ENCODE results near the gene CDH16. TPM values are rescaled to one million over a fixed set of nuclear protein-coding genes. Genes with fewer than 3 reads are reported as not detected.

The CDH16 gene
- polyA plus RNA-seq, 1 experiment: not detected

GRCh38 chr16:66934138-66934838 lies 15.6 kb upstream of the CDH16 start, which contains the start of gene CIAO2B:
Gene CIAO2B, minus strand, starts transcription at chr16:66934402. Its CDS starts 38 bp downstream, at chr16:66934364.
- ChIA-PET CTCF (no interaction called here), POLR2A (interaction anchor here (0.8 to 1.6 kb wide), 3 partner anchors 14 to 39 kb away, joined by 3 to 4 read pairs (median 4); no protein-coding TSS in a partner anchor)
- TF ChIP-seq, protein P1, sequence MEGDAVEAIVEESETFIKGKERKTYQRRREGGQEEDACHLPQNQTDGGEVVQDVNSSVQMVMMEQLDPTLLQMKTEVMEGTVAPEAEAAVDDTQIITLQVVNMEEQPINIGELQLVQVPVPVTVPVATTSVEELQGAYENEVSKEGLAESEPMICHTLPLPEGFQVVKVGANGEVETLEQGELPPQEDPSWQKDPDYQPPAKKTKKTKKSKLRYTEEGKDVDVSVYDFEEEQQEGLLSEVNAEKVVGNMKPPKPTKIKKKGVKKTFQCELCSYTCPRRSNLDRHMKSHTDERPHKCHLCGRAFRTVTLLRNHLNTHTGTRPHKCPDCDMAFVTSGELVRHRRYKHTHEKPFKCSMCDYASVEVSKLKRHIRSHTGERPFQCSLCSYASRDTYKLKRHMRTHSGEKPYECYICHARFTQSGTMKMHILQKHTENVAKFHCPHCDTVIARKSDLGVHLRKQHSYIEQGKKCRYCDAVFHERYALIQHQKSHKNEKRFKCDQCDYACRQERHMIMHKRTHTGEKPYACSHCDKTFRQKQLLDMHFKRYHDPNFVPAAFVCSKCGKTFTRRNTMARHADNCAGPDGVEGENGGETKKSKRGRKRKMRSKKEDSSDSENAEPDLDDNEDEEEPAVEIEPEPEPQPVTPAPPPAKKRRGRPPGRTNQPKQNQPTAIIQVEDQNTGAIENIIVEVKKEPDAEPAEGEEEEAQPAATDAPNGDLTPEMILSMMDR (IDR thresholded peaks at IDR 0.05; ENCODE audit: low read depth, low read length): no peak
- peak; percentile 43 for DNase-seq (ENCODE audit: low read depth, low spot score)
- Histone ChIP-seq H3K4me3 (ENCODE audit: low read depth, low read length) (peak within 1 kb of the TSS; percentile 96), H3K27ac (ENCODE audit: low read depth, low read length) (peak within 1 kb of the TSS; percentile 70), H3K9me3 (ENCODE audit: control insufficient read depth, insufficient read depth, low read length) (no peaks in the 10 kb centered on the region; the same call in 1 of the 2 replicates), H3K27me3 (ENCODE audit: control insufficient read depth, insufficient read depth, low read length) (no peaks in the 10 kb centered on the region)

GRCh38 chr16:66933776-66934137 lies 15.1 kb upstream of the CDH16 start:
- ChIA-PET POLR2A (interaction anchor here (0.8 to 1.6 kb wide), 3 partner anchors 14 to 38 kb away, joined by 3 to 4 read pairs (median 4); no protein-coding TSS in a partner anchor), CTCF (interaction anchor here (1.0 to 1.2 kb wide), 2 partner anchors 38 to 39 kb away, joined by 3 to 5 read pairs; no protein-coding TSS in a partner anchor)
- Histone ChIP-seq H3K27ac (ENCODE audit: low read depth, low read length) (peak overlapping the region; percentile 70), H3K27me3 (ENCODE audit: control insufficient read depth, insufficient read depth, low read length) (no peaks in the 10 kb centered on the region), H3K9me3 (ENCODE audit: control insufficient read depth, insufficient read depth, low read length) (no peaks in the 10 kb centered on the region; the same call in 1 of the 2 replicates), H3K4me3 (ENCODE audit: low read depth, low read length) (peak overlapping the region; percentile 96)
- no peak for DNase-seq (ENCODE audit: low read depth, low spot score)
- TF ChIP-seq, protein P1 (IDR thresholded peaks at IDR 0.05; ENCODE audit: low read depth, low read length): no peak

DNA sequence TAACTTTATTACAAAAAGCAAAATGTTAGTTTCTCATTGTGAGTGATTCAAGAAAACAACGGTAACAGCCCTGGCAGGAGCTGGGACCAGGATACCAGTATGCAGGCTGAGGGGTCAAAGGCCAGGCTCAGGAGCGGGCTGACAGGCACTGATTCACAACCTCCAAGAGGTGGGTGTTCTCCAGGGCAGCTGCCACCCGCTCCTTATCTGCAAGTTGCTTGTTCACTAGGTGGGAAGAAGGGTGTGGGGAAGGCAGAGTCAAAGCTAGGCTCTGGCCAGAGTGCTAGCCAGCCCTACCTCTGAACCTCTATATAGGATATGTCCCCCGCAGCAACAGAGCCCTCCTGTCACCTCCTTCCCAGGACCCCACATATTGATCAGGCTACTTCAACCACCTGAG lies 13.4 kb upstream of the CDH16 start:
- Histone ChIP-seq H3K27me3 (ENCODE audit: control insufficient read depth, insufficient read depth, low read length) (no peaks in the 10 kb centered on the region), H3K27ac (ENCODE audit: low read depth, low read length) (no peak overlapping the region), H3K4me3 (ENCODE audit: low read depth, low read length) (no peak overlapping the region), H3K9me3 (ENCODE audit: control insufficient read depth, insufficient read depth, low read length) (no peaks in the 10 kb centered on the region; the same call in 1 of the 2 replicates)
- no peak for DNase-seq (ENCODE audit: low read depth, low spot score)
- CTCF ChIA-PET: interaction anchor here (0.7 to 1.2 kb wide), 2 partner anchors 34 to 37 kb away, joined by 3 to 4 read pairs; no protein-coding TSS in a partner anchor
- TF ChIP-seq, protein P1 (IDR thresholded peaks at IDR 0.05; ENCODE audit: low read depth, low read length): no peak
- POLR2A ChIA-PET: no interaction called here

DNA sequence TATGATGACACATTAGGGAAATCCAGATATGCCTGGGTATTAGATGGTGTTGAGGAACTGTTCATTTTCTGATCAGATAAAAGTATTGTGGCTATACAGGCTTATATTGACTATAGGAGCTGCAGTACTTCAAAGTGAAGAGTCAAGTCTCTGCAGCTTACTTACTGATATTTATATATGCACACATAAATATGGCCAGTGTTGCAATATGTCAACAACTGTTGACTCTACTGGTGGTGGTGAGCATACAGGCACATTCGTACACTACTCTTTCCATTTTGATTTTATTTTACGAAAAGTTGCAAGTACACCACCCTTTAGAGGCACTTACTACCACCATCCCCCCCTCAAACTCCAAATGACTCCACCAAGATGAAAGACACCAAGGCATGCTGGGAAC lies 13.0 kb upstream of the CDH16 start:
- POLR2A ChIA-PET: interaction anchor here (1.4 kb wide), 1 partner anchor 32 kb away, joined by 3 read pairs; no protein-coding TSS in a partner anchor
- Histone ChIP-seq H3K9me3 (ENCODE audit: control insufficient read depth, insufficient read depth, low read length) (no peaks in the 10 kb centered on the region; the same call in 1 of the 2 replicates), H3K27me3 (ENCODE audit: control insufficient read depth, insufficient read depth, low read length) (no peaks in the 10 kb centered on the region), H3K4me3 (ENCODE audit: low read depth, low read length) (no peak overlapping the region), H3K27ac (ENCODE audit: low read depth, low read length) (no peak overlapping the region)
- CTCF ChIA-PET: interaction anchor here (0.6 to 1.7 kb wide), 6 partner anchors 22 to 223 kb away, joined by 3 to 5 read pairs (median 4); partner anchors contain the start of gene NAE1
- TF ChIP-seq, protein P1 (IDR thresholded peaks at IDR 0.05; ENCODE audit: low read depth, low read length): no peak
- DNase-seq (ENCODE audit: low read depth, low spot score): no peak

DNA sequence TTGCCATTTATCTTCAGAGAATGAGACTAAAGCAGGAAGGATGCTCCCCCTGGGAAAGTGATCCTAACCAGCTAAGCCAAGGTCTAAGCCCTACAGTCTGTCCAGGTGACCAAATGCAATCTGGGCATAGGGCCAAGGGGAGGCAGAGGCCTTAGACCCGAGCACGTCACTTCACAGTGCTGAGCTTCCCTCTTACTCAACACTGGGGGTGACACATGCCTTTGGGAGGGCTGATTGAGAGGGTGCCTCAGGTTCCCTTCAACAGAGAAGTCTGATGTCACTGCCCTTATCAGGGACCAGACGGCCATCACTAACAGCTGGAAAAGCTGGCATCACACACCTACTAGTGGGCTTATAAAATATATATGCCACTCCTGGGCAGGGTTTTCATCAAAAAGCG lies 11.5 kb upstream of the CDH16 start:
- ChIA-PET CTCF (interaction anchor here (1.3 to 1.7 kb wide), 4 partner anchors 21 to 225 kb away, joined by 3 to 5 read pairs (median 4); partner anchors contain the start of gene NAE1), POLR2A (interaction anchor here (1.4 kb wide), 1 partner anchor 30 kb away, joined by 3 read pairs; no protein-coding TSS in a partner anchor)
- TF ChIP-seq, protein P1 (IDR thresholded peaks at IDR 0.05; ENCODE audit: low read depth, low read length): no peak
- Histone ChIP-seq H3K4me3 (ENCODE audit: low read depth, low read length) (no peak overlapping the region), H3K27me3 (ENCODE audit: control insufficient read depth, insufficient read depth, low read length) (no peaks in the 10 kb centered on the region), H3K9me3 (ENCODE audit: control insufficient read depth, insufficient read depth, low read length) (no peaks in the 10 kb centered on the region; the same call in 1 of the 2 replicates), H3K27ac (ENCODE audit: low read depth, low read length) (peak overlapping the region; percentile 31)
- DNase-seq (ENCODE audit: low read depth, low spot score): no peak

Measured in AG04450 (cell line).